H1 (cell line): Measurements from ENCODE around the gene HMG20A. TPM values are rescaled to one million over a fixed set of nuclear protein-coding genes. Genes with fewer than 3 reads are reported as not detected.

ENCODE experiments used
- CTCF ChIA-PET: fragments of 300-600 bp; sonication (Branson Sonifier 250); formaldehyde crosslinking; loops from one replicate; lab custom pipeline; 2021; ENCODE audit not compliant: partially characterized antibody; lab: Charles Lee
- POLR2A ChIA-PET: fragments of 300-600 bp; sonication (Branson Sonifier 250); formaldehyde crosslinking; loops from one replicate; lab custom pipeline; 2021; ENCODE audit warnings: inconsistent platforms; ENCODE audit not compliant: partially characterized antibody; lab: Charles Lee
- DNase-seq, 2 experiments: peaks; one replicate each; pipeline versions ENCODE4 v3.0.0 to v3.0.0-alpha.2; 2010 to 2022; ENCODE audit warnings: low spot score in 2 of 2, low read depth in 1 of 2, mixed read lengths in 1 of 2
- FAIRE-seq: peaks from 2 replicates; lab custom pipeline; 2011; peaks lifted over from hg19 to GRCh38; lab: Jason Lieb, UNC
- H2AFZ ChIP-seq: 2 replicates; pipeline ENCODE4 v1.8.1; 2012; ENCODE audit warnings: low read length, inconsistent platforms
- H2AK5ac ChIP-seq: 2 replicates; pipeline ENCODE4 v1.6.1; 2013; ENCODE audit warnings: low read depth, low read length
- H2BK120ac ChIP-seq: replicated peaks from 2 replicates; pipeline ENCODE3; 2013; ENCODE audit warnings: low read depth, low read length, inconsistent platforms
- H2BK12ac ChIP-seq: 2 replicates; pipeline ENCODE4 v1.6.1; 2013; ENCODE audit warnings: low read depth, low read length
- H2BK15ac ChIP-seq: 2 replicates; pipeline ENCODE4 v1.6.1; 2013; ENCODE audit warnings: low read length
- H2BK20ac ChIP-seq: 2 replicates; pipeline ENCODE4 v1.6.1; 2013; ENCODE audit warnings: low read length
- H2BK5ac ChIP-seq: 2 replicates; pipeline ENCODE4 v1.6.1; 2013; ENCODE audit warnings: low read depth, low read length
- H3K14ac ChIP-seq: 2 replicates; pipeline ENCODE4 v1.6.1; 2013; ENCODE audit warnings: inconsistent platforms; ENCODE audit not compliant: insufficient read length
- H3K18ac ChIP-seq: 2 replicates; pipeline ENCODE4 v1.6.1; 2013; ENCODE audit warnings: low read length; ENCODE audit errors: extremely low read depth
- H3K23ac ChIP-seq: 2 replicates; pipeline ENCODE4 v1.6.1; 2013; ENCODE audit warnings: inconsistent platforms; ENCODE audit not compliant: insufficient read length
- H3K23me2 ChIP-seq: 2 replicates; pipeline ENCODE4 v1.6.1; 2013; ENCODE audit warnings: low read depth, low read length
- H3K27ac ChIP-seq: 2 replicates; pipeline ENCODE4 v1.6.1; 2011; ENCODE audit warnings: low read depth, low read length, inconsistent platforms
- H3K27me3 ChIP-seq, 4 experiments: replicated peaks in 1 of 4; 1 replicate in 1 of 4; 2 replicates in 3 of 4; pipeline versions ENCODE4 v1.6.1 to v1.8.1; 2011 to 2013; ENCODE audit warnings: low read length in 3 of 4, mild to moderate bottlenecking in 3 of 4, inconsistent platforms in 2 of 4, mixed read lengths in 2 of 4, moderate library complexity in 1 of 4; ENCODE audit not compliant: control insufficient read depth in 3 of 4, insufficient read depth in 3 of 4; ENCODE audit errors: extremely low read depth in 1 of 4
- H3K36me3 ChIP-seq, 4 experiments: 2 replicates each; pipeline versions ENCODE4 v1.6.1 to v1.8.1; 2011 to 2013; ENCODE audit warnings: mild to moderate bottlenecking in 4 of 4, low read length in 3 of 4, moderate library complexity in 2 of 4, control low read depth in 1 of 4, inconsistent platforms in 1 of 4; ENCODE audit not compliant: insufficient read depth in 4 of 4, control insufficient read depth in 2 of 4
- H3K4ac ChIP-seq: replicated peaks from 2 replicates; pipeline ENCODE3; 2013; ENCODE audit warnings: low read length, low read depth, mixed read lengths, inconsistent platforms; ENCODE audit not compliant: insufficient read length
- H3K4me1 ChIP-seq, 4 experiments: replicated peaks in 1 of 4; 1 replicate in 1 of 4; 2 replicates in 3 of 4; pipeline versions ENCODE4 v1.6.1 to v1.8.1; 2011 to 2013; ENCODE audit warnings: low read length in 3 of 4, inconsistent platforms in 2 of 4, mixed read lengths in 1 of 4; ENCODE audit not compliant: insufficient read depth in 4 of 4, control insufficient read depth in 3 of 4
- H3K4me2 ChIP-seq, 2 experiments: 2 replicates each; pipeline versions ENCODE4 v1.6.1 to v1.8.1; 2011 to 2013; ENCODE audit warnings: low read depth in 2 of 2, low read length in 2 of 2, control low read depth in 1 of 2, inconsistent platforms in 1 of 2, mild to moderate bottlenecking in 1 of 2; ENCODE audit not compliant: insufficient read depth in 1 of 2
- H3K4me3 ChIP-seq, 4 experiments: fragments of 200-600, 300-600 bp in 1 of 4; sonication (generic), shearing (Covaris generic), sonication (Bioruptor Twin) in 1 of 4; 2 replicates each; pipeline versions ENCODE4 v1.5.1 to v1.8.1; 2011 to 2016; ENCODE audit warnings: low read length in 4 of 4, low read depth in 3 of 4, control low read depth in 2 of 4, inconsistent platforms in 2 of 4, mild to moderate bottlenecking in 2 of 4, mixed read lengths in 1 of 4, moderate library complexity in 1 of 4; ENCODE audit not compliant: insufficient read depth in 2 of 4; ENCODE audit errors: extremely low read depth in 1 of 4
- H3K56ac ChIP-seq: replicated peaks from 2 replicates; pipeline ENCODE3; 2013; ENCODE audit warnings: low read depth, mild to moderate bottlenecking, mixed read lengths, low read length, inconsistent platforms; ENCODE audit not compliant: insufficient read length
- H3K79me1 ChIP-seq: 2 replicates; pipeline ENCODE4 v1.6.1; 2013; ENCODE audit warnings: low read depth, low read length, control low read depth
- H3K79me2 ChIP-seq, 2 experiments: 2 replicates each; pipeline versions ENCODE4 v1.6.1 to v1.8.1; 2012 to 2013; ENCODE audit warnings: low read length in 2 of 2, mild to moderate bottlenecking in 2 of 2, inconsistent platforms in 1 of 2; ENCODE audit not compliant: insufficient read depth in 2 of 2, control insufficient read depth in 1 of 2
- H3K9ac ChIP-seq, 4 experiments: replicated peaks in 1 of 4; 1 replicate in 1 of 4; 2 replicates in 3 of 4; pipeline versions ENCODE4 v1.6.1 to v1.8.1; 2011 to 2013; ENCODE audit warnings: low read depth in 3 of 4, low read length in 3 of 4, control low read depth in 2 of 4, mild to moderate bottlenecking in 2 of 4, moderate library complexity in 2 of 4, inconsistent platforms in 1 of 4; ENCODE audit errors: extremely low read depth in 1 of 4
- H3K9me3 ChIP-seq, 2 experiments: 2 replicates each; pipeline versions ENCODE4 v1.6.1 to v1.8.1; 2012 to 2013; ENCODE audit warnings: mild to moderate bottlenecking in 2 of 2, moderate library complexity in 2 of 2, control low read depth in 1 of 2, inconsistent platforms in 1 of 2, low read depth in 1 of 2, low read length in 1 of 2, mixed read lengths in 1 of 2; ENCODE audit not compliant: insufficient read depth in 2 of 2
- H4K20me1 ChIP-seq, 2 experiments: replicated peaks in 1 of 2; 2 replicates each; pipeline versions ENCODE3 to v1.8.1; 2011 to 2013; ENCODE audit warnings: inconsistent platforms in 2 of 2, low read length in 2 of 2, mild to moderate bottlenecking in 1 of 2; ENCODE audit not compliant: insufficient read depth in 2 of 2, control insufficient read depth in 1 of 2
- H4K5ac ChIP-seq: 2 replicates; pipeline ENCODE4 v1.6.1; 2013; ENCODE audit warnings: low read length, low read depth, mixed read lengths, inconsistent platforms; ENCODE audit not compliant: insufficient read length
- H4K8ac ChIP-seq: 2 replicates; pipeline ENCODE4 v1.8.0; 2013; ENCODE audit warnings: mild to moderate bottlenecking, moderate library complexity, low read length, inconsistent platforms; ENCODE audit not compliant: insufficient read depth; ENCODE audit errors: extremely low read depth
- H4K91ac ChIP-seq: replicated peaks from 2 replicates; pipeline ENCODE3; 2013; ENCODE audit warnings: low read length, mixed read lengths, inconsistent platforms; ENCODE audit not compliant: insufficient read length
- BACH1 ChIP-seq: IDR thresholded peaks from 2 replicates; pipeline ENCODE4 v1.6.1; 2012; ENCODE audit warnings: low read length, improper control_type of control experiment
- CBX5 ChIP-seq: fragments of 300-800, 300-1000 bp; sonication (generic); IDR thresholded peaks from 2 replicates; pipeline ENCODE4 v1.7.1; 2016; ENCODE audit warnings: antibody characterized with exemption, low read length, low read depth
- CREB1 ChIP-seq: IDR thresholded peaks from 2 replicates; pipeline ENCODE4 v1.6.1; 2012; ENCODE audit warnings: inconsistent platforms
- CTBP2 ChIP-seq: IDR thresholded peaks from 2 replicates; pipeline ENCODE4 v1.7.0; 2011; ENCODE audit warnings: borderline replicate concordance, mild to moderate bottlenecking, moderate library complexity, mixed read lengths, low read length; ENCODE audit not compliant: insufficient read depth, insufficient read length
- EP300 ChIP-seq, 2 experiments: IDR thresholded peaks; 1 replicate in 1 of 2; 2 replicates in 1 of 2; pipeline ENCODE4 v1.6.1; 2011 to 2012; ENCODE audit warnings: low read depth in 2 of 2, low read length in 2 of 2, mild to moderate bottlenecking in 2 of 2, borderline replicate concordance in 1 of 2, inconsistent platforms in 1 of 2, moderate library complexity in 1 of 2
- HDAC6 ChIP-seq: IDR thresholded peaks from one replicate; pipeline ENCODE4 v1.7.1; 2012; ENCODE audit warnings: low read depth, mild to moderate bottlenecking, inconsistent platforms, low read length, moderate library complexity
- PHF8 ChIP-seq: fragments of 200-600 bp; sonication (generic); conservative IDR thresholded peaks from 2 replicates; pipeline ENCODE4 v1.7.1; 2012; ENCODE audit warnings: low read depth, mild to moderate bottlenecking, inconsistent platforms, low read length, moderate library complexity
- RAD21 ChIP-seq, 2 experiments: IDR thresholded peaks in 1 of 2; conservative IDR thresholded peaks in 1 of 2; 2 replicates each; pipeline ENCODE4 v1.6.1; 2011; ENCODE audit warnings: low read depth in 2 of 2, low read length in 2 of 2, improper control_type of control experiment in 1 of 2, inconsistent platforms in 1 of 2, mild to moderate bottlenecking in 1 of 2, moderate library complexity in 1 of 2
- RBBP5 ChIP-seq: IDR thresholded peaks from 2 replicates; pipeline ENCODE4 v1.7.1; 2012; ENCODE audit warnings: low read depth, mild to moderate bottlenecking, inconsistent platforms, low read length, moderate library complexity, borderline replicate concordance
- SAP30 ChIP-seq: fragments of 300-600 bp; sonication (generic); IDR thresholded peaks from 2 replicates; pipeline ENCODE4 v1.7.1; 2012; ENCODE audit warnings: low read length, moderate library complexity, mild to moderate bottlenecking, inconsistent platforms; ENCODE audit not compliant: insufficient read depth, insufficient replicate concordance
- SIN3A ChIP-seq, 2 experiments: IDR thresholded peaks in 1 of 2; conservative IDR thresholded peaks in 1 of 2; 2 replicates each; pipeline ENCODE4 v1.6.1; 2011 to 2012; ENCODE audit warnings: low read length in 2 of 2, improper control_type of control experiment in 1 of 2, low read depth in 1 of 2, mild to moderate bottlenecking in 1 of 2
- ZNF274 ChIP-seq: IDR thresholded peaks from 2 replicates; pipeline ENCODE4 v1.7.0; 2012; ENCODE audit warnings: low read length, borderline replicate concordance; ENCODE audit errors: extremely low read depth
- WGBS, 2 experiments: shearing (Covaris generic) in 1 of 2; methylation state at CpG; one replicate each; pipeline versions ENCODE4 v1.1.6 to v1.1.7; 2013 to 2015; ENCODE audit warnings: low lambda C conversion rate in 2 of 2, mixed read lengths in 2 of 2, inconsistent platforms in 1 of 2, low coverage in 1 of 2, missing lambda C conversion rate in 1 of 2; ENCODE audit not compliant: insufficient replicate concordance in 2 of 2, insufficient coverage in 1 of 2, insufficient read length in 1 of 2; ENCODE audit errors: extremely low coverage in 1 of 2, missing lambda C conversion rate in 1 of 2; 5-methylcytosine and 5-hydroxymethylcytosine counted together
- polyA plus RNA-seq, 7 experiments: library from polyadenylated mRNA; depleted of rRNA in 3 of 7; stranded (reverse) in 5 of 7; unstranded in 2 of 7; fragments of >200 nt in 5 of 7; fragments of 200-250 nt in 2 of 7; gene quantifications; 1 replicate in 5 of 7; 2 replicates in 1 of 7; 4 replicates in 1 of 7; pipeline versions ENCODE4 v1.2.1 to v1.2.3, GENCODE V29; 2011 to 2013; ENCODE audit warnings: missing spikeins in 2 of 7, mixed read lengths in 2 of 7
- total RNA-seq: library from RNA; stranded (reverse); fragmentation: NEBNext Ultra II Directional; extraction: Animal tissue kit (Norgen Biotek cat#: 25700); gene quantifications from 2 replicates; pipeline ENCODE4 v1.2.1, GENCODE V29; 2021
- TF ChIP-seq, protein P1 (sequence below): IDR thresholded peaks from 2 replicates; pipeline ENCODE4 v1.6.1; 2011; ENCODE audit warnings: low read depth, mild to moderate bottlenecking, low read length; ENCODE audit not compliant: insufficient read depth

The HMG20A gene
- total and polyA plus RNA-seq, 2 of the 8 experiments (the other 6 are each of a cell fraction or from before 2014, with no cell fraction given): 52.1 to 59.7 TPM

DNA sequence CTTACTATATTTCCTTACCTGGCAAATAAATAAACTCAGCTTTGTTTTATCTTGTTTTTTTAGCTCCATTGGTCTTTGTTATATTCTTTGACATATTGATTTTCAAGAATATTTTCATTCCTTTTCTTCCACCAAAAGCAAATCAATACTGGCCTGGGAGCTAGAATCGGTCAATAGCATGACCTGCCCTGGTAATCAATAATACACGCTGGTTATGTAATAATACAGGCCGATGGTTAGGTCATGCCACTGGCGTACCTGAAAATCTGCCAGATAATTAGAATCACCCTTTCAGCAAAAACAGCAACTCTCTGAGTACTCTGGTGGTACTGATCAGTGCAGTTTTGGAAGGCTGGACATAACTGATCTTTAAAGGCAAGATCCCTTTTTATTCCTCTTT lies 40.7 kb upstream of the HMG20A start:
- H2BK15ac ChIP-seq: no peak overlapping the region
- H3K23me2 ChIP-seq: no peaks in the 10 kb centered on the region
- WGBS, 2 experiments: 98% methylated on average over 4 of the region's 4 CpGs; no CpG with 5 or more reads in 1 of the 2 experiments
- H3K4ac ChIP-seq: no peak overlapping the region
- H3K9ac ChIP-seq: no peak overlapping the region
- H3K4me1 ChIP-seq: no peaks in the 10 kb centered on the region
- DNase-seq: no peak
- no peaks in the 10 kb centered on the region for H4K20me1 ChIP-seq
- no peak overlapping the region for H4K5ac ChIP-seq
- H3K9me3 ChIP-seq: no peaks in the 10 kb centered on the region
- H3K36me3 ChIP-seq: no peaks in the 10 kb centered on the region
- ChIA-PET POLR2A (no interaction called here), CTCF (no interaction called here)
- H3K14ac ChIP-seq: no peak overlapping the region
- no peak overlapping the region for H4K91ac ChIP-seq
- no peak overlapping the region for H2BK20ac ChIP-seq
- FAIRE-seq: no peak
- peaks cover 0 to 69% of the 10 kb centered on the region in 2 experiments; a peak in 2 of 4 replicates for H3K79me2 ChIP-seq
- no peak overlapping the region for H3K23ac ChIP-seq
- H3K27ac ChIP-seq: no peak overlapping the region
- no peaks in the 10 kb centered on the region for H3K27me3 ChIP-seq
- H4K8ac ChIP-seq: no peak overlapping the region
- H3K18ac ChIP-seq: no peak overlapping the region
- no peak overlapping the region for H2BK12ac ChIP-seq
- H2AK5ac ChIP-seq: no peak overlapping the region
- H3K4me3 ChIP-seq: no peak overlapping the region
- no peak overlapping the region for H2BK5ac ChIP-seq
- no peak overlapping the region for H3K56ac ChIP-seq
- H3K4me2 ChIP-seq: no peak overlapping the region
- H3K79me1 ChIP-seq: peaks cover 3% of the 10 kb centered on the region; the same call in 1 of the 2 replicates
- no peak overlapping the region for H2BK120ac ChIP-seq
- H2AFZ ChIP-seq: no peak overlapping the region
- TF ChIP-seq EP300 (IDR thresholded peaks at IDR 0.05; ENCODE audit: borderline replicate concordance in 1 of 2, low read depth in 2 of 2, low read length in 2 of 2) (no peak), BACH1 (no peak), PHF8 (no peak), CTBP2 (no peak), SIN3A (conservative IDR thresholded peaks at IDR 0.05 in 1 of 2, IDR thresholded peaks at IDR 0.05 in 1 of 2; ENCODE audit: low read depth in 1 of 2, low read length in 2 of 2) (no peak), HDAC6 (no peak), ZNF274 (no peak), RBBP5 (no peak), SAP30 (no peak), RAD21 (IDR thresholded peaks at IDR 0.05 in 1 of 2, conservative IDR thresholded peaks at IDR 0.05 in 1 of 2; ENCODE audit: low read depth in 2 of 2, low read length in 2 of 2) (no peak), CBX5 (no peak), CREB1 (no peak)
- TF ChIP-seq, protein P1, sequence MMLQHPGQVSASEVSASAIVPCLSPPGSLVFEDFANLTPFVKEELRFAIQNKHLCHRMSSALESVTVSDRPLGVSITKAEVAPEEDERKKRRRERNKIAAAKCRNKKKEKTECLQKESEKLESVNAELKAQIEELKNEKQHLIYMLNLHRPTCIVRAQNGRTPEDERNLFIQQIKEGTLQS: no peak
